ENCODE measurements around the gene ZSCAN1. TPM values are rescaled to one million over a fixed set of nuclear protein-coding genes. Genes with fewer than 3 reads are reported as not detected.

The ZSCAN1 gene
- total and polyA plus RNA-seq, 10 of the 15 experiments (the other 5 are each of a cell fraction or from before 2014, with no cell fraction given), result not detected

- no peak for TF ChIP-seq ZBTB11 (CRISPR knock-in tag; IDR thresholded peaks at IDR 0.05)
- no peak for TF ChIP-seq MEF2A (IDR thresholded peaks at IDR 0.05; ENCODE audit: insufficient read depth, low read depth, low read length)
- no peak for TF ChIP-seq NFYB (IDR thresholded peaks at IDR 0.05; ENCODE audit: insufficient read depth, low read depth, low read length)
- no peak for TF ChIP-seq SP1 (IDR thresholded peaks at IDR 0.05; ENCODE audit: low read depth, low read length)
- TF ChIP-seq WRNIP1 (IDR thresholded peaks at IDR 0.05; ENCODE audit: borderline replicate concordance, low read depth, low read length), result no peak
Measured at GRCh38 chr19:58052256-58052655, 18.4 kb downstream of the ZSCAN1 start (continued).

GRCh38 chr19:58053480-58054156 is 19.8 kb downstream of the ZSCAN1 start:
- 57% methylated on average over 30 of the region's 30 CpGs for WGBS (ENCODE audit: insufficient coverage, insufficient replicate concordance, low lambda C conversion rate, missing lambda C conversion rate)

More at GRCh38 chr19:58053480-58054156, 19.8 kb downstream of the ZSCAN1 start:
- ChIA-PET RAD21 (ENCODE audit: unreplicated experiment) (no interaction called here), SMC1A (ENCODE audit: uncharacterized antibody, unreplicated experiment) (no interaction called here), CTCF (no interaction called here), POLR2A (no interaction called here)
- Histone ChIP-seq H4K20me1 (ENCODE audit: control insufficient read depth, insufficient read depth) (no peaks in the 10 kb centered on the region), H3K79me2 (ENCODE audit: control insufficient read depth, insufficient read depth, low read length) (no peaks in the 10 kb centered on the region), H2AFZ (ENCODE audit: control insufficient read depth, low read depth, low read length) (no peak overlapping the region), H3K36me3 (ENCODE audit: control insufficient read depth in 2 of 2, insufficient read depth in 2 of 2, low read length in 1 of 2) (no peaks in the 10 kb centered on the region), H3K4me2 (ENCODE audit: control insufficient read depth, insufficient read depth) (no peak overlapping the region), H3K27ac (ENCODE audit: control insufficient read depth, insufficient read depth) (no peak overlapping the region), H3K27me3 (replicated peaks in 1 of 2; ENCODE audit: control insufficient read depth in 2 of 2, insufficient read depth in 2 of 2, low read length in 1 of 2) (no peaks in the 10 kb centered on the region), H3K4me1 (ENCODE audit: control insufficient read depth, insufficient read depth, low read length) (no peaks in the 10 kb centered on the region), H3K9me3 (replicated peaks; ENCODE audit: control insufficient read depth, insufficient read depth, low read length) (peaks cover 3% of the 10 kb centered on the region; the same call in 2 of the 3 replicates), H3K9ac (ENCODE audit: control insufficient read depth, insufficient read depth, low read length) (no peak overlapping the region), H3K4me3 (no peak overlapping the region)
- TF ChIP-seq MYC (IDR thresholded peaks at IDR 0.05; ENCODE audit: insufficient read depth, insufficient read length, insufficient replicate concordance, low read length, severe bottlenecking) (no peak), ATF7 (IDR thresholded peaks at IDR 0.05; ENCODE audit: low read depth) (no peak), POLR2A (IDR thresholded peaks at IDR 0.05; ENCODE audit: low read depth, low read length) (no peak), PAX8 (IDR thresholded peaks at IDR 0.05) (no peak), CBFB (IDR thresholded peaks at IDR 0.05; ENCODE audit: low read depth) (no peak)
- DNase-seq (ENCODE audit: low read depth, low spot score) (no peak), ATAC-seq (no peak), FAIRE-seq (no peak)
- in situ Hi-C loops (cut with MboI) (no loop called here), intact Hi-C loops (cut with micrococcal nuclease; ENCODE audit: unreplicated experiment) (no loop called here)
- no TSS peak for BruUV-seq (replicated peaks)

Data from GM12878 (cell line).